Heart left ventricle (tissue), 13 donors: ENCODE measurements around the gene TRMT6.

ENCODE experiments used
- CTCF ChIP-seq, 12 donors: fragments of 200-600 bp; sonication (generic) in 4 of 12; IDR thresholded peaks; one replicate each; pipeline versions ENCODE4 v1.5.0 to v1.8.0; 2018 to 2022; ENCODE audit warnings: antibody characterized with exemption in 12 of 12, mild to moderate bottlenecking in 5 of 12
- POLR2A ChIP-seq, 2 donors: fragments of 450-650 bp; IDR thresholded peaks; one replicate each; pipeline ENCODE4 v1.6.1; 2017; ENCODE audit warnings: antibody characterized with exemption in 2 of 2, mild to moderate bottlenecking in 2 of 2, moderate library complexity in 2 of 2
- donor health status: ischemic (EF 13 %, LVEDD 7.1; RV severe dilation, severe dysfunction).
- donor health status: DM: no; HTN: yes; CAD: no.
- donor health status: DM: no; HTN: no; CAD: no.
- donor health status: ischemic (EF 25% LVEDD 6.9; RV normal size, moderate dysfunction).
- donor health status: ischemic (EF 25% LVEDD 5.7; RV mildly dilated, moderate dysfunction).
- donor health status: ischemic (EF 35%, LVEDD 5.7; RV mildly dilated, moderate dysfunction).
- donor health status: nonischemic (EF 11% LVEDD 7.7; RV severe dilation, severe dysfunction).
- donor health status: DM: yes; HTN: yes; CAD: no.
- donor health status: PGD.
- donor health status: ischemic (EF 29% LVEDD 5.4; RV normal size, mild dysfunction).
- donor health status: nonischemic (EF 23%, LVEDD 6.1; RV moderate dilation, normal function).

GRCh38 chr20:5914859-5915258 is 35.5 kb downstream of the TRMT6 start:
- TF ChIP-seq POLR2A (IDR thresholded peaks at IDR 0.05) (no peak), CTCF (IDR thresholded peaks at IDR 0.05) (no peak)
